Measurements from ENCODE around the gene KANSL1.

Gene KANSL1

GRCh38 chr17:46139432-46140210, 53.6 kb downstream of the KANSL1 start:
- Histone ChIP-seq H3K9ac (ENCODE audit: low read length) (no peak overlapping the region), H4K20me1 (ENCODE audit: low read depth, low read length) (peaks cover 47% of the 10 kb centered on the region), H3K4me2 (ENCODE audit: low read depth, low read length, poor library complexity, severe bottlenecking) (peak overlapping the region; percentile 41), H3F3A (ENCODE audit: insufficient read depth) (peaks cover 33% of the 10 kb centered on the region; the same call in 1 of the 2 replicates), H3K9me2 (replicated peaks; ENCODE audit: insufficient read depth, low read length) (no peaks in the 10 kb centered on the region), H2AFZ (ENCODE audit: low read depth, low read length, severe bottlenecking) (no peak overlapping the region), H3K36me3 (ENCODE audit: low read length) (no peaks in the 10 kb centered on the region), H3K79me2 (ENCODE audit: insufficient read depth, low read length) (peaks cover 97% of the 10 kb centered on the region), H3K4me3 (ENCODE audit: insufficient read depth, low read length, poor library complexity, severe bottlenecking) (no peak overlapping the region), H3K27ac (ENCODE audit: low read depth, low read length) (peak overlapping the region; percentile 17), H3K9me3 (ENCODE audit: insufficient read depth, low read length) (no peaks in the 10 kb centered on the region), H3K27me3 (ENCODE audit: low read length) (no peaks in the 10 kb centered on the region)
- TF ChIP-seq EZH2phosphoT487 (conservative IDR thresholded peaks at IDR 0.05; ENCODE audit: low read length) (no peak), CTCF (IDR thresholded peaks at IDR 0.05; ENCODE audit: insufficient read depth, low read length, poor library complexity, severe bottlenecking) (no peak)

DNA sequence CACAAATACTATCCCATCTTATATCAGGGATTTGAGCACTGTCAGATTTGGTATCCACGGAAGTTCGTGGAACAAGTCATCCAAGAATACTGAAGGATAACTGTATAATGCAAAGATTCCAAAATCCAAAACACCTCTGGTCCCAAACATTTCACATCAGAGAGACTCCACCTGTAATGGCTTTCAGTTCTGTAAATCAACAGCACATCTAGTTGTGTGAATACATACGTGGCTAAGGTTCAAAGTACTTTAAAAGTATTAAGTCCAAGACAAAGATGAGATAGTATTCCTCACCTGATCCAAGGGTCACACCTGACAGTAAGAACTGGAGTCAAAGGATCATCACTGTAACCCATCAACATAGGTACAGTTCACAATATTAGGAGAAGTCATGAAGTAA, 54.8 kb downstream of the KANSL1 start:
- Histone ChIP-seq H2AFZ (ENCODE audit: low read depth, low read length, severe bottlenecking) (no peak overlapping the region), H4K20me1 (ENCODE audit: low read depth, low read length) (peaks cover 38% of the 10 kb centered on the region)

DNA sequence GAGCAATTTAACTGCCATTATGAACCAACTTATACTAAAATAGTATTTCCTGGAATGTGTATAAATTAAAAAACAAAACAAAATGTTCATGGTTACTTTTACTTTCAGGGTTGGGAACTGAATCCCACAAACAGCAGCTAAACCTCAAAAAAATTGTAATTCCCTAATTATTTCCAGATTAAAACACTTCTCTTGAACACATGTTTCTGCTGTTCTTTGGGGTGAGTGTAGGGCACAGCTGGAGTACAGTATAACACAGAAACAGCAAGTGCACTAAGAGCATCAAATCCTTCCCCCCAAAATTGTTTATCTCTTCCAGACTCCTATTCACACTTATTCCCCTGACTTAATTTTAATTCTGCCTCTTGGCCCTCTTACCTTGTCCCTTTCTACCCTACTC, 56.4 kb downstream of the KANSL1 start:
- H4K20me1 ChIP-seq (ENCODE audit: low read depth, low read length) = peaks cover 35% of the 10 kb centered on the region
- H3K4me3 ChIP-seq (ENCODE audit: insufficient read depth, low read length, poor library complexity, severe bottlenecking) = no peak overlapping the region
- no peak overlapping the region for H3K9ac ChIP-seq (ENCODE audit: low read length)
- H2AFZ ChIP-seq (ENCODE audit: low read depth, low read length, severe bottlenecking) = no peak overlapping the region
- peaks cover 16% of the 10 kb centered on the region; the same call in 1 of the 2 replicates for H3F3A ChIP-seq (ENCODE audit: insufficient read depth)
- H3K27me3 ChIP-seq (ENCODE audit: low read length) = no peaks in the 10 kb centered on the region
- H3K4me2 ChIP-seq (ENCODE audit: low read depth, low read length, poor library complexity, severe bottlenecking) = no peak overlapping the region
- no peaks in the 10 kb centered on the region for H3K9me3 ChIP-seq (ENCODE audit: insufficient read depth, low read length)
- no peaks in the 10 kb centered on the region for H3K36me3 ChIP-seq (ENCODE audit: low read length)
- H3K9me2 ChIP-seq (replicated peaks; ENCODE audit: insufficient read depth, low read length) = no peaks in the 10 kb centered on the region
- H3K27ac ChIP-seq (ENCODE audit: low read depth, low read length) = no peak overlapping the region
- TF ChIP-seq EZH2phosphoT487 (conservative IDR thresholded peaks at IDR 0.05; ENCODE audit: low read length) (no peak), CTCF (IDR thresholded peaks at IDR 0.05; ENCODE audit: insufficient read depth, low read length, poor library complexity, severe bottlenecking) (no peak)
- peaks cover 100% of the 10 kb centered on the region for H3K79me2 ChIP-seq (ENCODE audit: insufficient read depth, low read length)

More for the DNA sequence above, 54.8 kb downstream of the KANSL1 start:
- no peaks in the 10 kb centered on the region for H3K9me2 ChIP-seq (replicated peaks; ENCODE audit: insufficient read depth, low read length)
- TF ChIP-seq CTCF (IDR thresholded peaks at IDR 0.05; ENCODE audit: insufficient read depth, low read length, poor library complexity, severe bottlenecking) (no peak), EZH2phosphoT487 (conservative IDR thresholded peaks at IDR 0.05; ENCODE audit: low read length) (no peak)
- H3K27ac ChIP-seq (ENCODE audit: low read depth, low read length) = no peak overlapping the region
- H3K79me2 ChIP-seq (ENCODE audit: insufficient read depth, low read length) = peaks cover 98% of the 10 kb centered on the region
- no peaks in the 10 kb centered on the region for H3K9me3 ChIP-seq (ENCODE audit: insufficient read depth, low read length)
- H3K27me3 ChIP-seq (ENCODE audit: low read length) = no peaks in the 10 kb centered on the region
- peaks cover 23% of the 10 kb centered on the region; the same call in 1 of the 2 replicates for H3F3A ChIP-seq (ENCODE audit: insufficient read depth)
- no peak overlapping the region for H3K4me3 ChIP-seq (ENCODE audit: insufficient read depth, low read length, poor library complexity, severe bottlenecking)
- H3K9ac ChIP-seq (ENCODE audit: low read length) = no peak overlapping the region
- no peak overlapping the region for H3K4me2 ChIP-seq (ENCODE audit: low read depth, low read length, poor library complexity, severe bottlenecking)
- H3K36me3 ChIP-seq (ENCODE audit: low read length) = no peaks in the 10 kb centered on the region

Data from SU-DHL-6 (cell line).